H1 (cell line): Measurements from ENCODE around the gene COL11A1. TPM values are rescaled to one million over a fixed set of nuclear protein-coding genes. Genes with fewer than 3 reads are reported as not detected.

ENCODE experiments used
- CTCF ChIA-PET: fragments of 300-600 bp; sonication (Branson Sonifier 250); formaldehyde crosslinking; loops from one replicate; lab custom pipeline; 2021; ENCODE audit not compliant: partially characterized antibody; lab: Charles Lee
- POLR2A ChIA-PET: fragments of 300-600 bp; sonication (Branson Sonifier 250); formaldehyde crosslinking; loops from one replicate; lab custom pipeline; 2021; ENCODE audit warnings: inconsistent platforms; ENCODE audit not compliant: partially characterized antibody; lab: Charles Lee
- DNase-seq, 2 experiments: peaks; one replicate each; pipeline versions ENCODE4 v3.0.0 to v3.0.0-alpha.2; 2010 to 2022; ENCODE audit warnings: low spot score in 2 of 2, low read depth in 1 of 2, mixed read lengths in 1 of 2
- FAIRE-seq: peaks from 2 replicates; lab custom pipeline; 2011; peaks lifted over from hg19 to GRCh38; lab: Jason Lieb, UNC
- H2AFZ ChIP-seq: 2 replicates; pipeline ENCODE4 v1.8.1; 2012; ENCODE audit warnings: low read length, inconsistent platforms
- H2AK5ac ChIP-seq: 2 replicates; pipeline ENCODE4 v1.6.1; 2013; ENCODE audit warnings: low read depth, low read length
- H2BK120ac ChIP-seq: replicated peaks from 2 replicates; pipeline ENCODE3; 2013; ENCODE audit warnings: low read depth, low read length, inconsistent platforms
- H2BK12ac ChIP-seq: 2 replicates; pipeline ENCODE4 v1.6.1; 2013; ENCODE audit warnings: low read depth, low read length
- H2BK15ac ChIP-seq: 2 replicates; pipeline ENCODE4 v1.6.1; 2013; ENCODE audit warnings: low read length
- H2BK20ac ChIP-seq: 2 replicates; pipeline ENCODE4 v1.6.1; 2013; ENCODE audit warnings: low read length
- H2BK5ac ChIP-seq: 2 replicates; pipeline ENCODE4 v1.6.1; 2013; ENCODE audit warnings: low read depth, low read length
- H3K14ac ChIP-seq: 2 replicates; pipeline ENCODE4 v1.6.1; 2013; ENCODE audit warnings: inconsistent platforms; ENCODE audit not compliant: insufficient read length
- H3K18ac ChIP-seq: 2 replicates; pipeline ENCODE4 v1.6.1; 2013; ENCODE audit warnings: low read length; ENCODE audit errors: extremely low read depth
- H3K23ac ChIP-seq: 2 replicates; pipeline ENCODE4 v1.6.1; 2013; ENCODE audit warnings: inconsistent platforms; ENCODE audit not compliant: insufficient read length
- H3K23me2 ChIP-seq: 2 replicates; pipeline ENCODE4 v1.6.1; 2013; ENCODE audit warnings: low read depth, low read length
- H3K27ac ChIP-seq: 2 replicates; pipeline ENCODE4 v1.6.1; 2011; ENCODE audit warnings: low read depth, low read length, inconsistent platforms
- H3K27me3 ChIP-seq, 4 experiments: replicated peaks in 1 of 4; 1 replicate in 1 of 4; 2 replicates in 3 of 4; pipeline versions ENCODE4 v1.6.1 to v1.8.1; 2011 to 2013; ENCODE audit warnings: low read length in 3 of 4, mild to moderate bottlenecking in 3 of 4, inconsistent platforms in 2 of 4, mixed read lengths in 2 of 4, moderate library complexity in 1 of 4; ENCODE audit not compliant: control insufficient read depth in 3 of 4, insufficient read depth in 3 of 4; ENCODE audit errors: extremely low read depth in 1 of 4
- H3K36me3 ChIP-seq, 4 experiments: 2 replicates each; pipeline versions ENCODE4 v1.6.1 to v1.8.1; 2011 to 2013; ENCODE audit warnings: mild to moderate bottlenecking in 4 of 4, low read length in 3 of 4, moderate library complexity in 2 of 4, control low read depth in 1 of 4, inconsistent platforms in 1 of 4; ENCODE audit not compliant: insufficient read depth in 4 of 4, control insufficient read depth in 2 of 4
- H3K4ac ChIP-seq: replicated peaks from 2 replicates; pipeline ENCODE3; 2013; ENCODE audit warnings: low read length, low read depth, mixed read lengths, inconsistent platforms; ENCODE audit not compliant: insufficient read length
- H3K4me1 ChIP-seq, 4 experiments: replicated peaks in 1 of 4; 1 replicate in 1 of 4; 2 replicates in 3 of 4; pipeline versions ENCODE4 v1.6.1 to v1.8.1; 2011 to 2013; ENCODE audit warnings: low read length in 3 of 4, inconsistent platforms in 2 of 4, mixed read lengths in 1 of 4; ENCODE audit not compliant: insufficient read depth in 4 of 4, control insufficient read depth in 3 of 4
- H3K4me2 ChIP-seq, 2 experiments: 2 replicates each; pipeline versions ENCODE4 v1.6.1 to v1.8.1; 2011 to 2013; ENCODE audit warnings: low read depth in 2 of 2, low read length in 2 of 2, control low read depth in 1 of 2, inconsistent platforms in 1 of 2, mild to moderate bottlenecking in 1 of 2; ENCODE audit not compliant: insufficient read depth in 1 of 2
- H3K4me3 ChIP-seq, 4 experiments: fragments of 200-600, 300-600 bp in 1 of 4; sonication (generic), shearing (Covaris generic), sonication (Bioruptor Twin) in 1 of 4; 2 replicates each; pipeline versions ENCODE4 v1.5.1 to v1.8.1; 2011 to 2016; ENCODE audit warnings: low read length in 4 of 4, low read depth in 3 of 4, control low read depth in 2 of 4, inconsistent platforms in 2 of 4, mild to moderate bottlenecking in 2 of 4, mixed read lengths in 1 of 4, moderate library complexity in 1 of 4; ENCODE audit not compliant: insufficient read depth in 2 of 4; ENCODE audit errors: extremely low read depth in 1 of 4
- H3K56ac ChIP-seq: replicated peaks from 2 replicates; pipeline ENCODE3; 2013; ENCODE audit warnings: low read depth, mild to moderate bottlenecking, mixed read lengths, low read length, inconsistent platforms; ENCODE audit not compliant: insufficient read length
- H3K79me1 ChIP-seq: 2 replicates; pipeline ENCODE4 v1.6.1; 2013; ENCODE audit warnings: low read depth, low read length, control low read depth
- H3K79me2 ChIP-seq, 2 experiments: 2 replicates each; pipeline versions ENCODE4 v1.6.1 to v1.8.1; 2012 to 2013; ENCODE audit warnings: low read length in 2 of 2, mild to moderate bottlenecking in 2 of 2, inconsistent platforms in 1 of 2; ENCODE audit not compliant: insufficient read depth in 2 of 2, control insufficient read depth in 1 of 2
- H3K9ac ChIP-seq, 4 experiments: replicated peaks in 1 of 4; 1 replicate in 1 of 4; 2 replicates in 3 of 4; pipeline versions ENCODE4 v1.6.1 to v1.8.1; 2011 to 2013; ENCODE audit warnings: low read depth in 3 of 4, low read length in 3 of 4, control low read depth in 2 of 4, mild to moderate bottlenecking in 2 of 4, moderate library complexity in 2 of 4, inconsistent platforms in 1 of 4; ENCODE audit errors: extremely low read depth in 1 of 4
- H3K9me3 ChIP-seq, 2 experiments: 2 replicates each; pipeline versions ENCODE4 v1.6.1 to v1.8.1; 2012 to 2013; ENCODE audit warnings: mild to moderate bottlenecking in 2 of 2, moderate library complexity in 2 of 2, control low read depth in 1 of 2, inconsistent platforms in 1 of 2, low read depth in 1 of 2, low read length in 1 of 2, mixed read lengths in 1 of 2; ENCODE audit not compliant: insufficient read depth in 2 of 2
- H4K20me1 ChIP-seq, 2 experiments: replicated peaks in 1 of 2; 2 replicates each; pipeline versions ENCODE3 to v1.8.1; 2011 to 2013; ENCODE audit warnings: inconsistent platforms in 2 of 2, low read length in 2 of 2, mild to moderate bottlenecking in 1 of 2; ENCODE audit not compliant: insufficient read depth in 2 of 2, control insufficient read depth in 1 of 2
- H4K5ac ChIP-seq: 2 replicates; pipeline ENCODE4 v1.6.1; 2013; ENCODE audit warnings: low read length, low read depth, mixed read lengths, inconsistent platforms; ENCODE audit not compliant: insufficient read length
- H4K8ac ChIP-seq: 2 replicates; pipeline ENCODE4 v1.8.0; 2013; ENCODE audit warnings: mild to moderate bottlenecking, moderate library complexity, low read length, inconsistent platforms; ENCODE audit not compliant: insufficient read depth; ENCODE audit errors: extremely low read depth
- H4K91ac ChIP-seq: replicated peaks from 2 replicates; pipeline ENCODE3; 2013; ENCODE audit warnings: low read length, mixed read lengths, inconsistent platforms; ENCODE audit not compliant: insufficient read length
- CBX8 ChIP-seq: fragments of 300-800, 300-1000 bp; sonication (generic); IDR thresholded peaks from 2 replicates; pipeline ENCODE4 v1.7.1; 2016; ENCODE audit warnings: low read depth, low read length, borderline replicate concordance
- CEBPB ChIP-seq: IDR thresholded peaks from 2 replicates; pipeline ENCODE4 v1.6.1; 2012; ENCODE audit warnings: low read depth, low read length
- CTBP2 ChIP-seq: IDR thresholded peaks from 2 replicates; pipeline ENCODE4 v1.7.0; 2011; ENCODE audit warnings: borderline replicate concordance, mild to moderate bottlenecking, moderate library complexity, mixed read lengths, low read length; ENCODE audit not compliant: insufficient read depth, insufficient read length
- HDAC6 ChIP-seq: IDR thresholded peaks from one replicate; pipeline ENCODE4 v1.7.1; 2012; ENCODE audit warnings: low read depth, mild to moderate bottlenecking, inconsistent platforms, low read length, moderate library complexity
- JUN ChIP-seq: IDR thresholded peaks from 2 replicates; pipeline ENCODE4 v1.6.1; 2011; ENCODE audit warnings: low read depth, mild to moderate bottlenecking, improper control_type of control experiment, low read length
- JUND ChIP-seq: IDR thresholded peaks from 2 replicates; pipeline ENCODE4 v1.6.1; 2011; ENCODE audit warnings: mild to moderate bottlenecking, improper control_type of control experiment, low read length
- NANOG ChIP-seq: IDR thresholded peaks from 2 replicates; pipeline ENCODE4 v1.6.1; 2011; ENCODE audit warnings: low read length, low read depth, mild to moderate bottlenecking, inconsistent platforms; ENCODE audit not compliant: insufficient read depth, poor library complexity, severe bottlenecking
- NRF1 ChIP-seq: IDR thresholded peaks from 2 replicates; pipeline ENCODE4 v1.6.1; 2011; ENCODE audit warnings: mild to moderate bottlenecking, low read depth, low read length, improper control_type of control experiment
- RBBP5 ChIP-seq: IDR thresholded peaks from 2 replicates; pipeline ENCODE4 v1.7.1; 2012; ENCODE audit warnings: low read depth, mild to moderate bottlenecking, inconsistent platforms, low read length, moderate library complexity, borderline replicate concordance
- SAP30 ChIP-seq: fragments of 300-600 bp; sonication (generic); IDR thresholded peaks from 2 replicates; pipeline ENCODE4 v1.7.1; 2012; ENCODE audit warnings: low read length, moderate library complexity, mild to moderate bottlenecking, inconsistent platforms; ENCODE audit not compliant: insufficient read depth, insufficient replicate concordance
- TAF1 ChIP-seq: IDR thresholded peaks from 2 replicates; pipeline ENCODE4 v1.6.1; 2011; ENCODE audit warnings: mild to moderate bottlenecking, low read depth, low read length
- WGBS, 2 experiments: shearing (Covaris generic) in 1 of 2; methylation state at CpG; one replicate each; pipeline versions ENCODE4 v1.1.6 to v1.1.7; 2013 to 2015; ENCODE audit warnings: low lambda C conversion rate in 2 of 2, mixed read lengths in 2 of 2, inconsistent platforms in 1 of 2, low coverage in 1 of 2, missing lambda C conversion rate in 1 of 2; ENCODE audit not compliant: insufficient replicate concordance in 2 of 2, insufficient coverage in 1 of 2, insufficient read length in 1 of 2; ENCODE audit errors: extremely low coverage in 1 of 2, missing lambda C conversion rate in 1 of 2; 5-methylcytosine and 5-hydroxymethylcytosine counted together
- polyA plus RNA-seq, 7 experiments: library from polyadenylated mRNA; depleted of rRNA in 3 of 7; stranded (reverse) in 5 of 7; unstranded in 2 of 7; fragments of >200 nt in 5 of 7; fragments of 200-250 nt in 2 of 7; gene quantifications; 1 replicate in 5 of 7; 2 replicates in 1 of 7; 4 replicates in 1 of 7; pipeline versions ENCODE4 v1.2.1 to v1.2.3, GENCODE V29; 2011 to 2013; ENCODE audit warnings: missing spikeins in 2 of 7, mixed read lengths in 2 of 7
- total RNA-seq: library from RNA; stranded (reverse); fragmentation: NEBNext Ultra II Directional; extraction: Animal tissue kit (Norgen Biotek cat#: 25700); gene quantifications from 2 replicates; pipeline ENCODE4 v1.2.1, GENCODE V29; 2021
- TF ChIP-seq, protein P1 (sequence below), 3 experiments: IDR thresholded peaks; 1 replicate in 2 of 3; 2 replicates in 1 of 3; pipeline versions ENCODE4 v1.5.1 to v1.6.1; 2011; ENCODE audit warnings: low read length in 3 of 3, mild to moderate bottlenecking in 3 of 3, inconsistent platforms in 2 of 3, low read depth in 1 of 3, moderate library complexity in 1 of 3; ENCODE audit not compliant: insufficient read depth in 1 of 3; ENCODE audit errors: control extremely low read depth in 1 of 3

Gene COL11A1
- total and polyA plus RNA-seq, 2 of the 8 experiments (the other 6 are each of a cell fraction or from before 2014, with no cell fraction given), result 4.0 to 27.9 TPM

DNA sequence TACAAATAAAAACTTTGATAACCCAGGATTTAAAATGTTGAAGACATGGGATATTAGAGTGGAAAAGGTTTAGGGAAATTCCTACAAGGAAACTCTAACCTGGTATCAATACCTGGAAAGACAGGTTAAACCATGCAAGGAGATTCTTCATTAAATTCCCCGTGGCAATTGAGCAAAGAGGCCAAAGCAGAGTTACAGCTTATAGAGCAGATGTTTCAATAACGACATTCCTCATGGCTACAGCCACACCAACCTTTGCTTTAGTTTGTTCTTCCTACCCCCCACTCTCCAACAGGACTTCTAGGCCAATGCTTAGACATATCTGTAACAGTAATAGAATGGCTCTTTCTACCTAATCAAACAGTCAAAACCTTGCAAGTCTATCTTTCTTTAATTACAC is 271.3 kb downstream of the COL11A1 start:
- Histone ChIP-seq H3K4me2 (no peak overlapping the region), H2BK12ac (no peak overlapping the region), H3K9me3 (peaks cover 0 to 4% of the 10 kb centered on the region in 2 experiments; a peak in 2 of 4 replicates), H3K4me3 (no peak overlapping the region), H2BK20ac (no peak overlapping the region), H3K27me3 (no peaks in the 10 kb centered on the region), H3K14ac (no peak overlapping the region), H3K79me2 (no peaks in the 10 kb centered on the region), H2BK120ac (no peak overlapping the region), H3K4me1 (no peaks in the 10 kb centered on the region), H4K8ac (no peak overlapping the region), H3K56ac (no peak overlapping the region), H3K9ac (no peak overlapping the region), H3K79me1 (no peaks in the 10 kb centered on the region), H3K27ac (no peak overlapping the region), H3K4ac (no peak overlapping the region), H3K18ac (no peak overlapping the region), H2AFZ (no peak overlapping the region), H2BK15ac (no peak overlapping the region), H3K36me3 (no peaks in the 10 kb centered on the region), H2BK5ac (no peak overlapping the region), H2AK5ac (no peak overlapping the region), H3K23me2 (no peaks in the 10 kb centered on the region), H4K91ac (no peak overlapping the region), H3K23ac (no peak overlapping the region), H4K5ac (no peak overlapping the region), H4K20me1 (no peaks in the 10 kb centered on the region)
- TF ChIP-seq SAP30, result no peak
- no peak for TF ChIP-seq CEBPB
- no peak for TF ChIP-seq NANOG
- no peak for TF ChIP-seq HDAC6
- no peak for TF ChIP-seq JUND
- TF ChIP-seq NRF1, result no peak
- TF ChIP-seq JUN, result no peak
- TF ChIP-seq, protein P1, sequence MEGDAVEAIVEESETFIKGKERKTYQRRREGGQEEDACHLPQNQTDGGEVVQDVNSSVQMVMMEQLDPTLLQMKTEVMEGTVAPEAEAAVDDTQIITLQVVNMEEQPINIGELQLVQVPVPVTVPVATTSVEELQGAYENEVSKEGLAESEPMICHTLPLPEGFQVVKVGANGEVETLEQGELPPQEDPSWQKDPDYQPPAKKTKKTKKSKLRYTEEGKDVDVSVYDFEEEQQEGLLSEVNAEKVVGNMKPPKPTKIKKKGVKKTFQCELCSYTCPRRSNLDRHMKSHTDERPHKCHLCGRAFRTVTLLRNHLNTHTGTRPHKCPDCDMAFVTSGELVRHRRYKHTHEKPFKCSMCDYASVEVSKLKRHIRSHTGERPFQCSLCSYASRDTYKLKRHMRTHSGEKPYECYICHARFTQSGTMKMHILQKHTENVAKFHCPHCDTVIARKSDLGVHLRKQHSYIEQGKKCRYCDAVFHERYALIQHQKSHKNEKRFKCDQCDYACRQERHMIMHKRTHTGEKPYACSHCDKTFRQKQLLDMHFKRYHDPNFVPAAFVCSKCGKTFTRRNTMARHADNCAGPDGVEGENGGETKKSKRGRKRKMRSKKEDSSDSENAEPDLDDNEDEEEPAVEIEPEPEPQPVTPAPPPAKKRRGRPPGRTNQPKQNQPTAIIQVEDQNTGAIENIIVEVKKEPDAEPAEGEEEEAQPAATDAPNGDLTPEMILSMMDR (IDR thresholded peaks at IDR 0.05; ENCODE audit: control extremely low read depth in 1 of 3, insufficient read depth in 1 of 3, low read depth in 1 of 3, low read length in 3 of 3), result no peak
- TF ChIP-seq CBX8, result no peak
- no peak for TF ChIP-seq TAF1
- no peak for TF ChIP-seq RBBP5
- no peak for TF ChIP-seq CTBP2
- CTCF ChIA-PET, result interaction anchor here (1.3 kb wide), 1 partner anchor 20 kb away, joined by 3 read pairs; no protein-coding TSS in a partner anchor
- FAIRE-seq, result no peak
- 95% methylated on average over 2 of the region's 2 CpGs; no CpG with 5 or more reads in 1 of the 2 experiments for WGBS, 2 experiments
- no peak for DNase-seq
- POLR2A ChIA-PET, result no interaction called here
